Hepatocyte (in vitro differentiated cells): ENCODE data around the gene GAPT. TPM values are rescaled to one million over a fixed set of nuclear protein-coding genes. Genes with fewer than 3 reads are reported as not detected.

Source experiments
- DNase-seq: peaks from one replicate; pipeline ENCODE4 v3.0.0-alpha.2; 2016; ENCODE audit warnings: low spot score
- H2AFZ ChIP-seq: fragments of 200-600 bp; sonication (generic); 2 replicates; pipeline ENCODE4 v1.6.0; 2016; ENCODE audit warnings: antibody characterized with exemption, mild to moderate bottlenecking
- H3K27ac ChIP-seq: fragments of 200-600 bp; sonication (generic); 2 replicates; pipeline ENCODE4 v1.5.1; 2016; ENCODE audit warnings: mild to moderate bottlenecking
- H3K27me3 ChIP-seq: fragments of 200-600 bp; sonication (generic); 2 replicates; pipeline ENCODE4 v1.6.1; 2016
- H3K36me3 ChIP-seq: fragments of 200-600 bp; sonication (generic); replicated peaks from 2 replicates; pipeline ENCODE4 v1.5.1; 2016; ENCODE audit warnings: low read depth; ENCODE audit not compliant: insufficient read depth
- H3K4me1 ChIP-seq: fragments of 200-600 bp; sonication (generic); 2 replicates; pipeline ENCODE4 v1.5.1; 2016; ENCODE audit warnings: mild to moderate bottlenecking, moderate library complexity; ENCODE audit not compliant: insufficient read depth
- H3K4me2 ChIP-seq: fragments of 200-600 bp; sonication (generic); 2 replicates; pipeline ENCODE4 v1.6.0; 2016
- H3K4me3 ChIP-seq: fragments of 200-600 bp; sonication (generic); 2 replicates; pipeline ENCODE4 v1.5.1; 2016; ENCODE audit warnings: mild to moderate bottlenecking
- H3K79me2 ChIP-seq: fragments of 200-600 bp; sonication (generic); 2 replicates; pipeline ENCODE4 v1.6.0; 2017; ENCODE audit warnings: mild to moderate bottlenecking
- H3K9me2 ChIP-seq: fragments of 200-600 bp; sonication (generic); replicated peaks from 2 replicates; pipeline ENCODE4 v1.6.0; 2017; ENCODE audit warnings: mild to moderate bottlenecking; ENCODE audit not compliant: insufficient read depth
- H3K9me3 ChIP-seq: fragments of 200-600 bp; sonication (generic); 2 replicates; pipeline ENCODE4 v1.5.1; 2016; ENCODE audit warnings: low read depth, mild to moderate bottlenecking
- H4K20me1 ChIP-seq: fragments of 200-600 bp; sonication (generic); 2 replicates; pipeline ENCODE4 v1.6.0; 2016; ENCODE audit warnings: mild to moderate bottlenecking; ENCODE audit not compliant: insufficient read depth, poor library complexity, severe bottlenecking
- EZH2 ChIP-seq: fragments of 200-600 bp; sonication (generic); IDR thresholded peaks from 2 replicates; pipeline ENCODE4 v1.6.1; 2016; ENCODE audit warnings: antibody characterized with exemption, mild to moderate bottlenecking, borderline replicate concordance
- EZH2phosphoT487 ChIP-seq: fragments of 200-600 bp; sonication (generic); IDR thresholded peaks from one replicate; pipeline ENCODE4 v1.6.1; 2018; ENCODE audit warnings: antibody characterized with exemption, mild to moderate bottlenecking, low read depth, moderate library complexity; ENCODE audit not compliant: unreplicated experiment, severe bottlenecking
- WGBS: methylation state at CpG from one replicate; pipeline ENCODE4 v1.1.6; 2016; ENCODE audit warnings: low lambda C conversion rate; ENCODE audit errors: missing lambda C conversion rate; 5-methylcytosine and 5-hydroxymethylcytosine counted together
- polyA plus RNA-seq: library from polyadenylated mRNA; unstranded; fragments of >200 nt; fragmentation: Nextera tagmentation; extraction: Ambion mirVana; gene quantifications from 2 replicates; pipeline ENCODE4 v1.2.1, GENCODE V29; 2016
- total RNA-seq: library from RNA; depleted of rRNA; stranded (reverse); fragments of >200 nt; gene quantifications from 2 replicates; pipeline ENCODE4 v1.2.3, GENCODE V29; 2014
- TF ChIP-seq, protein P1 (sequence below): fragments of 200-600 bp; sonication (generic); IDR thresholded peaks from 2 replicates; pipeline ENCODE4 v1.5.1; 2016; ENCODE audit warnings: antibody characterized with exemption, mild to moderate bottlenecking; ENCODE audit not compliant: poor library complexity

Gene GAPT
- total and polyA plus RNA-seq, 2 experiments from 2014 or later, result not detected

DNA sequence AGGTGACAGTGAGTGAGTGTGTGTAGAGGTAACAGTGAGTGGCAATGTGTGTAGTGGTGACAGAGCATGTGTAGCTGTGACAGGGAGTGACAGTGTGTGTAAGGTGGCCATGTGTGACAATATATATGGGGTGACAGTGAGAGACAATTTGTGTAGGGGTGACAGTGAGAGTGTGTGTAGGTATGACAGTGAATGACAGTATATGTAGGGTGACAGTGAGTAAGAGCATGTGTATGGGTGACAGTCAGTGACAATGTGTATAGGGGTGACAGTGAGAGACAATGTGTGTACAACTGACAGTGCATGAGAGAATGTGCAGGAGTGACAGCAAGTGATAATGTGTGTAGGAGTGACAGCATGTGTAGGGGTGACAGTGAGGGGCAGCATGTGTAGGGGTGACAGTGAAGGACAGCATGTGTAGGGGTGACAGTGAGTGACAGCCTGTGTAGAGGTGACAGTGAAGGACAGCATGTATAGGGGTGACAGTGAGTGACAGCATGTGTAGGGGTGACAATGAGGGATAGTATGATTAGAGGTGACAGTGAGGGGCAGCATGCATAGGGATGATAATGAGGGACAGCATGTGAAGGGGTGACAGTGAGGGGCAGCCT, 10.1 kb upstream of the GAPT start:
- H3K79me2 ChIP-seq, result no peaks in the 10 kb centered on the region
- H3K4me3 ChIP-seq, result no peak overlapping the region

DNA sequence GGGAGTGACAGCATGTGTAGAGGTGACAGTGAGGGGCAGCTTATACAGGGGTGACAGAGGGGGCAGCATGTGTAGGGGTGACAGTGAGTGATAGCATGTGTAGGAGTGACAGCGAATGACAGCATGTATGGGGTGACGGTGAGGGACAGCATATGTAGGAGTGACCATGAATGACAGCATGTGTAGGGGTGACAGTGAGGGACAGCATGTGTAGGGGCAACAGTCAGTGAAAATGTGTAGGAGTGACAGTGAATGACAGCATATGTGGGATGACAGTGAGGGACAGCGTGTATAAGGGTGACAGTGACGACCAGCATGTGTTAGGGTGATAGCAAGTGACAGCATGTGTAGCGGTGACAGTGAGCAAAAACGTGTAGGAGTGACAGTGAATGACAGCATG, 9.4 kb upstream of the GAPT start:
- Histone ChIP-seq H3K9me3 (no peaks in the 10 kb centered on the region), H3K9me2 (no peaks in the 10 kb centered on the region), H2AFZ (no peak overlapping the region), H3K79me2 (no peaks in the 10 kb centered on the region), H3K4me1 (no peaks in the 10 kb centered on the region), H4K20me1 (no peaks in the 10 kb centered on the region), H3K27ac (no peak overlapping the region), H3K27me3 (no peaks in the 10 kb centered on the region), H3K4me2 (no peak overlapping the region), H3K36me3 (no peaks in the 10 kb centered on the region), H3K4me3 (no peak overlapping the region)
- TF ChIP-seq, protein P1, sequence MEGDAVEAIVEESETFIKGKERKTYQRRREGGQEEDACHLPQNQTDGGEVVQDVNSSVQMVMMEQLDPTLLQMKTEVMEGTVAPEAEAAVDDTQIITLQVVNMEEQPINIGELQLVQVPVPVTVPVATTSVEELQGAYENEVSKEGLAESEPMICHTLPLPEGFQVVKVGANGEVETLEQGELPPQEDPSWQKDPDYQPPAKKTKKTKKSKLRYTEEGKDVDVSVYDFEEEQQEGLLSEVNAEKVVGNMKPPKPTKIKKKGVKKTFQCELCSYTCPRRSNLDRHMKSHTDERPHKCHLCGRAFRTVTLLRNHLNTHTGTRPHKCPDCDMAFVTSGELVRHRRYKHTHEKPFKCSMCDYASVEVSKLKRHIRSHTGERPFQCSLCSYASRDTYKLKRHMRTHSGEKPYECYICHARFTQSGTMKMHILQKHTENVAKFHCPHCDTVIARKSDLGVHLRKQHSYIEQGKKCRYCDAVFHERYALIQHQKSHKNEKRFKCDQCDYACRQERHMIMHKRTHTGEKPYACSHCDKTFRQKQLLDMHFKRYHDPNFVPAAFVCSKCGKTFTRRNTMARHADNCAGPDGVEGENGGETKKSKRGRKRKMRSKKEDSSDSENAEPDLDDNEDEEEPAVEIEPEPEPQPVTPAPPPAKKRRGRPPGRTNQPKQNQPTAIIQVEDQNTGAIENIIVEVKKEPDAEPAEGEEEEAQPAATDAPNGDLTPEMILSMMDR, result no peak
- TF ChIP-seq EZH2 (no peak), EZH2phosphoT487 (no peak)
- no peak for DNase-seq
- WGBS, result 95% methylated on average over 6 of the region's 6 CpGs

More for the DNA sequence above, 10.1 kb upstream of the GAPT start:
- H3K9me3 ChIP-seq, result no peaks in the 10 kb centered on the region
- no peaks in the 10 kb centered on the region for H3K9me2 ChIP-seq
- DNase-seq, result no peak
- TF ChIP-seq EZH2, result no peak
- no peak for TF ChIP-seq EZH2phosphoT487
- TF ChIP-seq, protein P1, result no peak
- H2AFZ ChIP-seq, result no peak overlapping the region
- no peaks in the 10 kb centered on the region for H3K4me1 ChIP-seq
- no peaks in the 10 kb centered on the region for H3K27me3 ChIP-seq
- H3K36me3 ChIP-seq, result no peaks in the 10 kb centered on the region
- no peak overlapping the region for H3K4me2 ChIP-seq
- H3K27ac ChIP-seq, result no peak overlapping the region
- no peaks in the 10 kb centered on the region for H4K20me1 ChIP-seq

DNA sequence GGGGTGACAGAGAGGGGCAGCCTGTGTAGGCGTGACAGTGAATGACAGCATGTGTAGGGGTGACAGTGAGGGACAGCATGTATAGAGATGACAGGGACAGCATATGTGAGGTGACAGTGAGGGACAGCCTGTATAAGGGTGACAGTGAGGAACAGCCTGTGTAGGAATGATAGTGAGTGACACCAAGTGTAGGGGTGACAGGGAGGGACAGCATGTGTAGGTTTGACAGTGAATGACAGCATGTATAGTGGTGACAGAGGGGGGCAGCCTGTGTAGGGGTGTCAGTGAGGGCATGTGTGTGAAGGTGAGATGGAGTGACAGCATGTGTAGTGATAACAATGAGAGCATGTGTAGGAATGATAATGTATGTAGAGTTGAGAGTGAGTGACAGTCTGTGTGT, 8.7 kb upstream of the GAPT start:
- no peaks in the 10 kb centered on the region for H3K27me3 ChIP-seq
- TF ChIP-seq, protein P1, result no peak
- no peak for TF ChIP-seq EZH2phosphoT487
- no peak for DNase-seq
- no peak overlapping the region for H2AFZ ChIP-seq
- no peaks in the 10 kb centered on the region for H3K4me1 ChIP-seq
- H3K9me3 ChIP-seq, result no peaks in the 10 kb centered on the region
- H3K79me2 ChIP-seq, result no peaks in the 10 kb centered on the region
- no peak overlapping the region for H3K27ac ChIP-seq
- no peak overlapping the region for H3K4me3 ChIP-seq
- no peaks in the 10 kb centered on the region for H3K36me3 ChIP-seq
- WGBS, result 92% methylated on average over 1 of the region's 1 CpG
- H3K4me2 ChIP-seq, result no peak overlapping the region
- no peaks in the 10 kb centered on the region for H3K9me2 ChIP-seq
- no peaks in the 10 kb centered on the region for H4K20me1 ChIP-seq

DNA sequence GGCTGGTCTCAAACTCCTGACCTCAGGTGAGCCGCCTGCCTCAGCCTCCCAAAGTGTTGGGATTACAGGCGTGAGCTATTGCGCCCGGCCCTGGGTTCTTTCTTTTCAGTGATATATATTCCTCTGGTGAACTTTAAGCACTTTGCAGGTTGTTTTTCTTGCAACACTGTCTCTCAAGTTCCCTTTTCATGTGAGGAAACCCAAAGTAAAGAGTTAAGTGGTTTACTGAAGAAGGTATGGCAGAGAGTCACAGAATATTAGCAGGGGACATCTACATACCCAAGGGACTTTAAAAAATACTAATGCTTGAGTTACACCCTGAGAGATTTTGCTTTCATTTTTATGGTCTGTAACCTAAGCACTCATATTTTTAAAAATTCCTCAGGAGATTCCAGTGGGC, 6.7 kb upstream of the GAPT start:
- Histone ChIP-seq H3K4me3 (no peak overlapping the region), H4K20me1 (no peaks in the 10 kb centered on the region), H3K36me3 (no peaks in the 10 kb centered on the region), H3K27me3 (no peaks in the 10 kb centered on the region), H3K9me2 (no peaks in the 10 kb centered on the region), H3K79me2 (no peaks in the 10 kb centered on the region), H3K4me2 (no peak overlapping the region), H3K27ac (no peak overlapping the region), H3K4me1 (no peaks in the 10 kb centered on the region), H3K9me3 (no peaks in the 10 kb centered on the region), H2AFZ (no peak overlapping the region)
- TF ChIP-seq, protein P1, result no peak
- TF ChIP-seq EZH2, result no peak
- TF ChIP-seq EZH2phosphoT487, result no peak
- no peak for DNase-seq
- WGBS, result 85% methylated on average over 4 of the region's 4 CpGs
